WTC11 (cell line): ENCODE results near the gene EIF3I. TPM values are rescaled to one million over a fixed set of nuclear protein-coding genes. Genes with fewer than 3 reads are reported as not detected.

ENCODE experiments used
- FOXJ3 ChIP-seq: sonication (generic); formaldehyde crosslinking; IDR thresholded peaks from 2 replicates; pipeline ENCODE4 v1.9.0; 2021; ENCODE audit warnings: missing genetic modification reagents, mild to moderate bottlenecking, borderline replicate concordance
- FOXK1 ChIP-seq: sonication (generic); formaldehyde crosslinking; IDR thresholded peaks from 2 replicates; pipeline ENCODE4 v1.8.0; 2022; ENCODE audit warnings: mild to moderate bottlenecking, moderate library complexity, missing genetic modification reagents
- HMGA2 ChIP-seq: fragments of 250-450 bp; sonication (Bioruptor Pico); IDR thresholded peaks from 2 replicates; pipeline ENCODE4 v1.4.0; 2021; ENCODE audit warnings: mild to moderate bottlenecking, moderate library complexity
- MYBL2 ChIP-seq: sonication (generic); formaldehyde crosslinking; IDR thresholded peaks from 2 replicates; pipeline ENCODE4 v1.8.1; 2023; ENCODE audit warnings: mild to moderate bottlenecking, moderate library complexity, missing genetic modification reagents
- NR3C1 ChIP-seq: sonication (generic); formaldehyde crosslinking; conservative IDR thresholded peaks from 2 replicates; pipeline ENCODE4 v1.8.1; 2023; ENCODE audit warnings: low read depth, mild to moderate bottlenecking, missing genetic modification reagents
- OVOL2 ChIP-seq: fragments of 250-450 bp; sonication (Bioruptor Pico); IDR thresholded peaks from 2 replicates; pipeline ENCODE4 v1.9.0; 2021; ENCODE audit warnings: mild to moderate bottlenecking, borderline replicate concordance
- SMAD3 ChIP-seq: sonication (generic); formaldehyde crosslinking; IDR thresholded peaks from 2 replicates; pipeline ENCODE4 v1.8.0; 2022; ENCODE audit warnings: missing genetic modification reagents, mild to moderate bottlenecking, borderline replicate concordance
- SOX15 ChIP-seq: fragments of 250-450 bp; sonication (Bioruptor Pico); IDR thresholded peaks from 2 replicates; pipeline ENCODE4 v1.9.0; 2021; ENCODE audit warnings: mild to moderate bottlenecking
- TEAD1 ChIP-seq: sonication (generic); formaldehyde crosslinking; IDR thresholded peaks from 2 replicates; pipeline ENCODE4 v1.8.0; 2022; ENCODE audit warnings: mild to moderate bottlenecking, missing genetic modification reagents
- TP53 ChIP-seq: sonication (generic); formaldehyde crosslinking; IDR thresholded peaks from 2 replicates; pipeline ENCODE4 v1.8.1; 2023; ENCODE audit warnings: mild to moderate bottlenecking, missing genetic modification reagents
- ZNF121 ChIP-seq: sonication (generic); formaldehyde crosslinking; IDR thresholded peaks from 2 replicates; pipeline ENCODE4 v1.8.0; 2023; ENCODE audit warnings: missing genetic modification reagents
- ZNF138 ChIP-seq: sonication (generic); formaldehyde crosslinking; conservative IDR thresholded peaks from 2 replicates; pipeline ENCODE4 v1.8.1; 2022; ENCODE audit warnings: mild to moderate bottlenecking, moderate library complexity, missing genetic modification reagents
- total RNA-seq: library from RNA; stranded (reverse); gene quantifications from 3 replicates; pipeline ENCODE4 v1.2.3, GENCODE V29; 2021
- TF ChIP-seq, protein P1 (sequence below): fragments of 250-450 bp; sonication (Bioruptor Pico); IDR thresholded peaks from 2 replicates; pipeline ENCODE4 v1.9.0; 2021; ENCODE audit warnings: mild to moderate bottlenecking
- TF ChIP-seq, protein P2 (sequence below): sonication (generic); formaldehyde crosslinking; conservative IDR thresholded peaks from 2 replicates; pipeline ENCODE4 v1.8.1; 2023; ENCODE audit warnings: mild to moderate bottlenecking, low read depth, missing genetic modification reagents, moderate library complexity
- TF ChIP-seq, protein P3 (sequence below): fragments of 250-450 bp; sonication (Bioruptor Pico); IDR thresholded peaks from 2 replicates; pipeline ENCODE4 v1.8.0; 2021; ENCODE audit warnings: mild to moderate bottlenecking
- TF ChIP-seq, protein P4 (sequence below): sonication (generic); formaldehyde crosslinking; IDR thresholded peaks from 2 replicates; pipeline ENCODE4 v1.8.1; 2023; ENCODE audit warnings: mild to moderate bottlenecking, missing genetic modification reagents
- TF ChIP-seq, protein P5 (sequence below): sonication (generic); formaldehyde crosslinking; IDR thresholded peaks from 2 replicates; pipeline ENCODE4 v1.8.1; 2023; ENCODE audit warnings: mild to moderate bottlenecking, missing genetic modification reagents, moderate library complexity
- TF ChIP-seq, protein P6 (sequence below): sonication (generic); formaldehyde crosslinking; IDR thresholded peaks from 2 replicates; pipeline ENCODE4 v1.8.0; 2022; ENCODE audit warnings: mild to moderate bottlenecking, missing genetic modification reagents
- TF ChIP-seq, protein P7 (sequence below): fragments of 250-450 bp; sonication (Bioruptor Pico); IDR thresholded peaks from 2 replicates; pipeline ENCODE4 v1.9.0; 2021; ENCODE audit warnings: mild to moderate bottlenecking
- TF ChIP-seq, protein P8 (sequence below): sonication (generic); formaldehyde crosslinking; IDR thresholded peaks from 2 replicates; pipeline ENCODE4 v1.8.0; 2022; ENCODE audit warnings: mild to moderate bottlenecking, missing genetic modification reagents
- TF ChIP-seq, protein P9 (sequence below): sonication (generic); formaldehyde crosslinking; IDR thresholded peaks from 2 replicates; pipeline ENCODE4 v1.8.0; 2023; ENCODE audit warnings: missing genetic modification reagents, mild to moderate bottlenecking, borderline replicate concordance

Gene EIF3I
- total RNA-seq, 1 experiment from 2014 or later, result 237 TPM

DNA sequence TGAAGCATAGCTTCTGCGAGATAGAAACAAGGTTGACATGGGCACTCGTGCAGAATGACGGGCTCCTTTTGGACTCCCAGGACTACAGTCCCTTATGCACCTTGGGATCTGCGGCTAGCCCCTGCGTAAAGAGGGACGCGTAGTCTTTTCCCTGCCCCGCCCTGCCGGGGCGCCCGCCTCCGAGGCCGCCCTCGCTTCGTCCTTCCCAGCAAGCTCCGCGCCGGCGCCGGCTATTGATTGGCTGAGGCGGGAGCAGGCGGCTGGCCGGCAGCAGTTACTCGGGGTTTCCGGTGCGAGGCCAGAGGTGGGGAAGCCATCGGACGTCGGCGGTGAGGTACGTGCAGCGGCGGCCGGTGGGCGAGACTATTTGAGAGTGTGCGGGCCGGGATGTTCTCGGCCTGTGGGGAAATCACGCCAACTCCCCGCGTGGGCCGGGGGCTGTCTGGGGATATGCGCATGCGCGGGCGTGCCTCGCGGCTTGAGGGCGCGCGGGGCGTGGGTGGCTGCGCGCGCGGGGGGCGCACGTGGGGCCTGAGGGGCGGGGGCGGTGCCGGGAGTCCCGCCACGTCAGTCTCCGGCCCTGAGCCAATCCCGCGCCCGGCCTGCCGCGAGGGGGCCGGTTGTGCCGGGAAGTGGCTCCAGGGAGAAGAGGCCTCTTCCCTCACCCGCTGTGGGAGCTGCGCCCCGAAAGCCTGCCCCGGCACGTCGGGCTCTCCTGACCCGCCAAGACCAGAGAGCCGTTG is 42.6 kb upstream of the EIF3I start, which contains the start of gene TXLNA (continued):
- TF ChIP-seq, protein P1, sequence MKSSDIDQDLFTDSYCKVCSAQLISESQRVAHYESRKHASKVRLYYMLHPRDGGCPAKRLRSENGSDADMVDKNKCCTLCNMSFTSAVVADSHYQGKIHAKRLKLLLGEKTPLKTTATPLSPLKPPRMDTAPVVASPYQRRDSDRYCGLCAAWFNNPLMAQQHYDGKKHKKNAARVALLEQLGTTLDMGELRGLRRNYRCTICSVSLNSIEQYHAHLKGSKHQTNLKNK, result no peak
- TF ChIP-seq, protein P2, sequence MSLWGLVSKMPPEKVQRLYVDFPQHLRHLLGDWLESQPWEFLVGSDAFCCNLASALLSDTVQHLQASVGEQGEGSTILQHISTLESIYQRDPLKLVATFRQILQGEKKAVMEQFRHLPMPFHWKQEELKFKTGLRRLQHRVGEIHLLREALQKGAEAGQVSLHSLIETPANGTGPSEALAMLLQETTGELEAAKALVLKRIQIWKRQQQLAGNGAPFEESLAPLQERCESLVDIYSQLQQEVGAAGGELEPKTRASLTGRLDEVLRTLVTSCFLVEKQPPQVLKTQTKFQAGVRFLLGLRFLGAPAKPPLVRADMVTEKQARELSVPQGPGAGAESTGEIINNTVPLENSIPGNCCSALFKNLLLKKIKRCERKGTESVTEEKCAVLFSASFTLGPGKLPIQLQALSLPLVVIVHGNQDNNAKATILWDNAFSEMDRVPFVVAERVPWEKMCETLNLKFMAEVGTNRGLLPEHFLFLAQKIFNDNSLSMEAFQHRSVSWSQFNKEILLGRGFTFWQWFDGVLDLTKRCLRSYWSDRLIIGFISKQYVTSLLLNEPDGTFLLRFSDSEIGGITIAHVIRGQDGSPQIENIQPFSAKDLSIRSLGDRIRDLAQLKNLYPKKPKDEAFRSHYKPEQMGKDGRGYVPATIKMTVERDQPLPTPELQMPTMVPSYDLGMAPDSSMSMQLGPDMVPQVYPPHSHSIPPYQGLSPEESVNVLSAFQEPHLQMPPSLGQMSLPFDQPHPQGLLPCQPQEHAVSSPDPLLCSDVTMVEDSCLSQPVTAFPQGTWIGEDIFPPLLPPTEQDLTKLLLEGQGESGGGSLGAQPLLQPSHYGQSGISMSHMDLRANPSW (CRISPR knock-in tag), result no peak
- TF ChIP-seq, protein P3, sequence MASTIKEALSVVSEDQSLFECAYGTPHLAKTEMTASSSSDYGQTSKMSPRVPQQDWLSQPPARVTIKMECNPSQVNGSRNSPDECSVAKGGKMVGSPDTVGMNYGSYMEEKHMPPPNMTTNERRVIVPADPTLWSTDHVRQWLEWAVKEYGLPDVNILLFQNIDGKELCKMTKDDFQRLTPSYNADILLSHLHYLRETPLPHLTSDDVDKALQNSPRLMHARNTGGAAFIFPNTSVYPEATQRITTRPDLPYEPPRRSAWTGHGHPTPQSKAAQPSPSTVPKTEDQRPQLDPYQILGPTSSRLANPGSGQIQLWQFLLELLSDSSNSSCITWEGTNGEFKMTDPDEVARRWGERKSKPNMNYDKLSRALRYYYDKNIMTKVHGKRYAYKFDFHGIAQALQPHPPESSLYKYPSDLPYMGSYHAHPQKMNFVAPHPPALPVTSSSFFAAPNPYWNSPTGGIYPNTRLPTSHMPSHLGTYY, result no peak
- TF ChIP-seq FOXJ3 (CRISPR knock-in tag) (no peak), NR3C1 (CRISPR knock-in tag) (no peak), SMAD3 (peak; percentile 64; the same call in 1 of the 2 replicates), ZNF121 (CRISPR knock-in tag) (0 out of 2 replicates have a peak, but pooled peaks have one; percentile 3), TEAD1 (CRISPR knock-in tag) (peak; percentile 86), HMGA2 (CRISPR knock-in tag) (no peak), TP53 (CRISPR knock-in tag) (no peak), OVOL2 (CRISPR knock-in tag) (no peak), SOX15 (CRISPR knock-in tag) (no peak), FOXK1 (CRISPR knock-in tag) (peak; percentile 79), MYBL2 (CRISPR knock-in tag) (peak; percentile 88), ZNF138 (CRISPR knock-in tag) (no peak; the same call in 1 of the 2 replicates)
- TF ChIP-seq, protein P4, sequence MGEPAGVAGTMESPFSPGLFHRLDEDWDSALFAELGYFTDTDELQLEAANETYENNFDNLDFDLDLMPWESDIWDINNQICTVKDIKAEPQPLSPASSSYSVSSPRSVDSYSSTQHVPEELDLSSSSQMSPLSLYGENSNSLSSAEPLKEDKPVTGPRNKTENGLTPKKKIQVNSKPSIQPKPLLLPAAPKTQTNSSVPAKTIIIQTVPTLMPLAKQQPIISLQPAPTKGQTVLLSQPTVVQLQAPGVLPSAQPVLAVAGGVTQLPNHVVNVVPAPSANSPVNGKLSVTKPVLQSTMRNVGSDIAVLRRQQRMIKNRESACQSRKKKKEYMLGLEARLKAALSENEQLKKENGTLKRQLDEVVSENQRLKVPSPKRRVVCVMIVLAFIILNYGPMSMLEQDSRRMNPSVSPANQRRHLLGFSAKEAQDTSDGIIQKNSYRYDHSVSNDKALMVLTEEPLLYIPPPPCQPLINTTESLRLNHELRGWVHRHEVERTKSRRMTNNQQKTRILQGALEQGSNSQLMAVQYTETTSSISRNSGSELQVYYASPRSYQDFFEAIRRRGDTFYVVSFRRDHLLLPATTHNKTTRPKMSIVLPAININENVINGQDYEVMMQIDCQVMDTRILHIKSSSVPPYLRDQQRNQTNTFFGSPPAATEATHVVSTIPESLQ (CRISPR knock-in tag), result no peak
- TF ChIP-seq, protein P5, sequence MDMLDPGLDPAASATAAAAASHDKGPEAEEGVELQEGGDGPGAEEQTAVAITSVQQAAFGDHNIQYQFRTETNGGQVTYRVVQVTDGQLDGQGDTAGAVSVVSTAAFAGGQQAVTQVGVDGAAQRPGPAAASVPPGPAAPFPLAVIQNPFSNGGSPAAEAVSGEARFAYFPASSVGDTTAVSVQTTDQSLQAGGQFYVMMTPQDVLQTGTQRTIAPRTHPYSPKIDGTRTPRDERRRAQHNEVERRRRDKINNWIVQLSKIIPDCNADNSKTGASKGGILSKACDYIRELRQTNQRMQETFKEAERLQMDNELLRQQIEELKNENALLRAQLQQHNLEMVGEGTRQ (CRISPR knock-in tag), result peak; percentile 74
- TF ChIP-seq, protein P6, sequence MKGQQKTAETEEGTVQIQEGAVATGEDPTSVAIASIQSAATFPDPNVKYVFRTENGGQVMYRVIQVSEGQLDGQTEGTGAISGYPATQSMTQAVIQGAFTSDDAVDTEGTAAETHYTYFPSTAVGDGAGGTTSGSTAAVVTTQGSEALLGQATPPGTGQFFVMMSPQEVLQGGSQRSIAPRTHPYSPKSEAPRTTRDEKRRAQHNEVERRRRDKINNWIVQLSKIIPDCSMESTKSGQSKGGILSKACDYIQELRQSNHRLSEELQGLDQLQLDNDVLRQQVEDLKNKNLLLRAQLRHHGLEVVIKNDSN (CRISPR knock-in tag), result peak; percentile 40; the same call in 1 of the 2 replicates
- TF ChIP-seq, protein P7, sequence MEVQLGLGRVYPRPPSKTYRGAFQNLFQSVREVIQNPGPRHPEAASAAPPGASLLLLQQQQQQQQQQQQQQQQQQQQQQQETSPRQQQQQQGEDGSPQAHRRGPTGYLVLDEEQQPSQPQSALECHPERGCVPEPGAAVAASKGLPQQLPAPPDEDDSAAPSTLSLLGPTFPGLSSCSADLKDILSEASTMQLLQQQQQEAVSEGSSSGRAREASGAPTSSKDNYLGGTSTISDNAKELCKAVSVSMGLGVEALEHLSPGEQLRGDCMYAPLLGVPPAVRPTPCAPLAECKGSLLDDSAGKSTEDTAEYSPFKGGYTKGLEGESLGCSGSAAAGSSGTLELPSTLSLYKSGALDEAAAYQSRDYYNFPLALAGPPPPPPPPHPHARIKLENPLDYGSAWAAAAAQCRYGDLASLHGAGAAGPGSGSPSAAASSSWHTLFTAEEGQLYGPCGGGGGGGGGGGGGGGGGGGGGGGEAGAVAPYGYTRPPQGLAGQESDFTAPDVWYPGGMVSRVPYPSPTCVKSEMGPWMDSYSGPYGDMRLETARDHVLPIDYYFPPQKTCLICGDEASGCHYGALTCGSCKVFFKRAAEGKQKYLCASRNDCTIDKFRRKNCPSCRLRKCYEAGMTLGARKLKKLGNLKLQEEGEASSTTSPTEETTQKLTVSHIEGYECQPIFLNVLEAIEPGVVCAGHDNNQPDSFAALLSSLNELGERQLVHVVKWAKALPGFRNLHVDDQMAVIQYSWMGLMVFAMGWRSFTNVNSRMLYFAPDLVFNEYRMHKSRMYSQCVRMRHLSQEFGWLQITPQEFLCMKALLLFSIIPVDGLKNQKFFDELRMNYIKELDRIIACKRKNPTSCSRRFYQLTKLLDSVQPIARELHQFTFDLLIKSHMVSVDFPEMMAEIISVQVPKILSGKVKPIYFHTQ (CRISPR knock-in tag), result peak; percentile 59; the same call in 1 of the 2 replicates
- TF ChIP-seq, protein P8, sequence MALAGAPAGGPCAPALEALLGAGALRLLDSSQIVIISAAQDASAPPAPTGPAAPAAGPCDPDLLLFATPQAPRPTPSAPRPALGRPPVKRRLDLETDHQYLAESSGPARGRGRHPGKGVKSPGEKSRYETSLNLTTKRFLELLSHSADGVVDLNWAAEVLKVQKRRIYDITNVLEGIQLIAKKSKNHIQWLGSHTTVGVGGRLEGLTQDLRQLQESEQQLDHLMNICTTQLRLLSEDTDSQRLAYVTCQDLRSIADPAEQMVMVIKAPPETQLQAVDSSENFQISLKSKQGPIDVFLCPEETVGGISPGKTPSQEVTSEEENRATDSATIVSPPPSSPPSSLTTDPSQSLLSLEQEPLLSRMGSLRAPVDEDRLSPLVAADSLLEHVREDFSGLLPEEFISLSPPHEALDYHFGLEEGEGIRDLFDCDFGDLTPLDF (CRISPR knock-in tag), result no peak
- TF ChIP-seq, protein P9, sequence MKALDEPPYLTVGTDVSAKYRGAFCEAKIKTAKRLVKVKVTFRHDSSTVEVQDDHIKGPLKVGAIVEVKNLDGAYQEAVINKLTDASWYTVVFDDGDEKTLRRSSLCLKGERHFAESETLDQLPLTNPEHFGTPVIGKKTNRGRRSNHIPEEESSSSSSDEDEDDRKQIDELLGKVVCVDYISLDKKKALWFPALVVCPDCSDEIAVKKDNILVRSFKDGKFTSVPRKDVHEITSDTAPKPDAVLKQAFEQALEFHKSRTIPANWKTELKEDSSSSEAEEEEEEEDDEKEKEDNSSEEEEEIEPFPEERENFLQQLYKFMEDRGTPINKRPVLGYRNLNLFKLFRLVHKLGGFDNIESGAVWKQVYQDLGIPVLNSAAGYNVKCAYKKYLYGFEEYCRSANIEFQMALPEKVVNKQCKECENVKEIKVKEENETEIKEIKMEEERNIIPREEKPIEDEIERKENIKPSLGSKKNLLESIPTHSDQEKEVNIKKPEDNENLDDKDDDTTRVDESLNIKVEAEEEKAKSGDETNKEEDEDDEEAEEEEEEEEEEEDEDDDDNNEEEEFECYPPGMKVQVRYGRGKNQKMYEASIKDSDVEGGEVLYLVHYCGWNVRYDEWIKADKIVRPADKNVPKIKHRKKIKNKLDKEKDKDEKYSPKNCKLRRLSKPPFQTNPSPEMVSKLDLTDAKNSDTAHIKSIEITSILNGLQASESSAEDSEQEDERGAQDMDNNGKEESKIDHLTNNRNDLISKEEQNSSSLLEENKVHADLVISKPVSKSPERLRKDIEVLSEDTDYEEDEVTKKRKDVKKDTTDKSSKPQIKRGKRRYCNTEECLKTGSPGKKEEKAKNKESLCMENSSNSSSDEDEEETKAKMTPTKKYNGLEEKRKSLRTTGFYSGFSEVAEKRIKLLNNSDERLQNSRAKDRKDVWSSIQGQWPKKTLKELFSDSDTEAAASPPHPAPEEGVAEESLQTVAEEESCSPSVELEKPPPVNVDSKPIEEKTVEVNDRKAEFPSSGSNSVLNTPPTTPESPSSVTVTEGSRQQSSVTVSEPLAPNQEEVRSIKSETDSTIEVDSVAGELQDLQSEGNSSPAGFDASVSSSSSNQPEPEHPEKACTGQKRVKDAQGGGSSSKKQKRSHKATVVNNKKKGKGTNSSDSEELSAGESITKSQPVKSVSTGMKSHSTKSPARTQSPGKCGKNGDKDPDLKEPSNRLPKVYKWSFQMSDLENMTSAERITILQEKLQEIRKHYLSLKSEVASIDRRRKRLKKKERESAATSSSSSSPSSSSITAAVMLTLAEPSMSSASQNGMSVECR (CRISPR knock-in tag), result peak; percentile 28; the same call in 1 of the 2 replicates
